HS-27A (cell line): ENCODE measurements around the gene ACP2.
A peak's percentile ranks its signal among the peaks of the same experiment; 100 is the strongest.

Experiments used
- DNase-seq: peaks from one replicate; pipeline ENCODE4 v3.0.0-alpha.2; 2012; ENCODE audit warnings: low read depth, missing footprints

ACP2 gene

GRCh38 chr11:47269002-47269828 lies 20.6 kb upstream of the ACP2 start:
- peak; percentile 71 for DNase-seq

- DNase-seq, result no peak
Measured at GRCh38 chr11:47268448-47269001, 19.9 kb upstream of the ACP2 start.

- DNase-seq, result no peak
Measured at GRCh38 chr11:47267876-47268275, 19.3 kb upstream of the ACP2 start.

GRCh38 chr11:47264521-47264920 lies 15.9 kb upstream of the ACP2 start:
- DNase-seq, result no peak

GRCh38 chr11:47264119-47264518 lies 15.5 kb upstream of the ACP2 start:
- DNase-seq, result no peak

- DNase-seq, result no peak
Measured at GRCh38 chr11:47261291-47261800, 12.7 kb upstream of the ACP2 start.

- DNase-seq, result no peak
Measured at GRCh38 chr11:47260366-47260765, 11.8 kb upstream of the ACP2 start.

GRCh38 chr11:47259232-47259977 lies 10.8 kb upstream of the ACP2 start:
- no peak for DNase-seq

GRCh38 chr11:47258317-47258902 lies 9.8 kb upstream of the ACP2 start:
- DNase-seq, result no peak

- no peak for DNase-seq
Measured at GRCh38 chr11:47257517-47258316, 9.1 kb upstream of the ACP2 start, which contains the start of gene NR1H3. NR1H3 (plus strand) TSS chr11:47257996; CDS start chr11:47259217, 1,221 bp downstream.

- no peak for DNase-seq
Measured at GRCh38 chr11:47257177-47257516, 8.5 kb upstream of the ACP2 start.

GRCh38 chr11:47256374-47256773 lies 7.8 kb upstream of the ACP2 start:
- DNase-seq, result no peak

GRCh38 chr11:47254386-47254785 lies 5.8 kb upstream of the ACP2 start:
- no peak for DNase-seq

GRCh38 chr11:47253660-47254059 lies 5.0 kb upstream of the ACP2 start:
- no peak for DNase-seq

GRCh38 chr11:47251751-47252150 lies 3.1 kb upstream of the ACP2 start:
- DNase-seq, result no peak

GRCh38 chr11:47249378-47249715 lies 733 bp upstream of the ACP2 start:
- DNase-seq, result no peak

GRCh38 chr11:47248304-47248663 lies 330 bp downstream of the ACP2 start:
- no peak for DNase-seq

- DNase-seq, result no peak
Measured at GRCh38 chr11:47247502-47247901, 1.1 kb downstream of the ACP2 start.

- no peak for DNase-seq
Measured at GRCh38 chr11:47245611-47246357, 2.8 kb downstream of the ACP2 start.

GRCh38 chr11:47244448-47245350 lies 3.9 kb downstream of the ACP2 start:
- no peak for DNase-seq
